Nephron (organoid): ENCODE measurements around the gene DACH1.
"Not testable (repeated sequence)": the region's sequence is repeated elsewhere in the genome, so short reads cannot be mapped to it uniquely, and the experiment has no call there.

Source experiments
- H3K27ac Mint-ChIP-seq, 3 experiments: 2 replicates each; pipeline ENCODE4 v1.8.0; 2020; ENCODE audit warnings: mixed read lengths in 3 of 3, mild to moderate bottlenecking in 2 of 3, moderate library complexity in 1 of 3
- H3K27me3 Mint-ChIP-seq: 2 replicates; pipeline ENCODE4 v1.8.0; 2021; ENCODE audit warnings: low read depth, mild to moderate bottlenecking, moderate library complexity, mixed read lengths
- H3K36me3 Mint-ChIP-seq: 2 replicates; pipeline ENCODE4 v1.8.0; 2020; ENCODE audit warnings: low read depth, mixed read lengths
- H3K4me1 Mint-ChIP-seq: 2 replicates; pipeline ENCODE4 v1.8.0; 2020; ENCODE audit warnings: mixed read lengths
- H3K4me3 Mint-ChIP-seq, 3 experiments: 2 replicates each; pipeline ENCODE4 v1.8.0; 2020; ENCODE audit warnings: mild to moderate bottlenecking in 3 of 3, mixed read lengths in 3 of 3, moderate library complexity in 2 of 3
- H3K9me3 Mint-ChIP-seq: 2 replicates; pipeline ENCODE4 v1.8.0; 2020; ENCODE audit warnings: mixed read lengths
- CTCF ChIP-seq, 3 experiments: fragments of 200-600 bp; sonication (generic); IDR thresholded peaks; one replicate each; pipeline ENCODE4 v1.5.0; 2021; ENCODE audit warnings: antibody characterized with exemption in 3 of 3; ENCODE audit not compliant: unreplicated experiment in 3 of 3

DACH1 gene

GRCh38 chr13:71867131-71867814, at the start of gene DACH1:
Gene DACH1 (minus strand): TSS chr13:71867204.
- TF ChIP-seq CTCF (IDR thresholded peaks at IDR 0.05; ENCODE audit: unreplicated experiment in 3 of 3), result no peak
- Mint-ChIP-seq H3K4me1 (peaks cover 24% of the 10 kb centered on the region), H3K27ac (peak within 1 kb of the TSS; percentile 90 to 99 (median 94)), H3K27me3 (peaks cover 31% of the 10 kb centered on the region), H3K9me3 (no peaks in the 10 kb centered on the region), H3K36me3 (peaks cover 5% of the 10 kb centered on the region), H3K4me3 (peak within 1 kb of the TSS; percentile 99 to 100 (median 100))

- Mint-ChIP-seq H3K9me3 (no peaks in the 10 kb centered on the region), H3K36me3 (no peaks in the 10 kb centered on the region), H3K27ac (no peak overlapping the region), H3K27me3 (no peaks in the 10 kb centered on the region), H3K4me3 (no peak overlapping the region), H3K4me1 (no peaks in the 10 kb centered on the region)
- no peak for TF ChIP-seq CTCF (IDR thresholded peaks at IDR 0.05; ENCODE audit: unreplicated experiment in 3 of 3)
These were observed 46.7 kb upstream of the DACH1 start for GRCh38 chr13:71913717-71914116.

GRCh38 chr13:71912524-71912923, 45.5 kb upstream of the DACH1 start:
- Mint-ChIP-seq H3K36me3 (no peaks in the 10 kb centered on the region), H3K9me3 (no peaks in the 10 kb centered on the region), H3K27ac (no peak overlapping the region), H3K27me3 (no peaks in the 10 kb centered on the region), H3K4me3 (no peak overlapping the region), H3K4me1 (no peaks in the 10 kb centered on the region)
- TF ChIP-seq CTCF (IDR thresholded peaks at IDR 0.05; ENCODE audit: unreplicated experiment in 3 of 3), result no peak

GRCh38 chr13:71906448-71906847, 39.4 kb upstream of the DACH1 start:
- TF ChIP-seq CTCF (IDR thresholded peaks at IDR 0.05; ENCODE audit: unreplicated experiment in 3 of 3), result no peak

GRCh38 chr13:71902676-71903075, 35.7 kb upstream of the DACH1 start:
- H3K36me3 Mint-ChIP-seq, result no peaks in the 10 kb centered on the region
- H3K27ac Mint-ChIP-seq, result no peak overlapping the region
- H3K4me1 Mint-ChIP-seq, result no peaks in the 10 kb centered on the region

More at GRCh38 chr13:71906448-71906847, 39.4 kb upstream of the DACH1 start:
- no peak overlapping the region for H3K4me3 Mint-ChIP-seq
- H3K27ac Mint-ChIP-seq, result no peak overlapping the region
- no peaks in the 10 kb centered on the region for H3K9me3 Mint-ChIP-seq
- H3K36me3 Mint-ChIP-seq, result no peaks in the 10 kb centered on the region
- H3K4me1 Mint-ChIP-seq, result no peaks in the 10 kb centered on the region
- no peaks in the 10 kb centered on the region for H3K27me3 Mint-ChIP-seq

GRCh38 chr13:71893506-71893905, 26.5 kb upstream of the DACH1 start:
- H3K36me3 Mint-ChIP-seq, H3K9me3 Mint-ChIP-seq, H3K4me1 Mint-ChIP-seq, H3K27me3 Mint-ChIP-seq, H3K27ac Mint-ChIP-seq, H3K4me3 Mint-ChIP-seq: not testable (repeated sequence)

More at GRCh38 chr13:71902676-71903075, 35.7 kb upstream of the DACH1 start:
- H3K4me3 Mint-ChIP-seq, result no peak overlapping the region
- no peak for TF ChIP-seq CTCF (IDR thresholded peaks at IDR 0.05; ENCODE audit: unreplicated experiment in 3 of 3)
- H3K9me3 Mint-ChIP-seq, result no peaks in the 10 kb centered on the region
- H3K27me3 Mint-ChIP-seq, result no peaks in the 10 kb centered on the region
